Umbilical cord (tissue), 2 donors: ENCODE measurements around the gene IKBKE. TPM values are rescaled to one million over a fixed set of nuclear protein-coding genes. Genes with fewer than 3 reads are reported as not detected.

Experiments used
- DNase-seq: peaks from one replicate; pipeline ENCODE4 v3.0.0-alpha.2; 2015; ENCODE audit warnings: low spot score
- total RNA-seq: library from RNA; depleted of rRNA; stranded (reverse); fragments of >200 nt; gene quantifications from one replicate; pipeline ENCODE4 v1.2.3, GENCODE V29; 2014; ENCODE audit warnings: low replicate concordance; ENCODE audit not compliant: insufficient read depth

IKBKE gene
- total RNA-seq, 1 donor from 2014 or later, result 4.3 TPM

DNA sequence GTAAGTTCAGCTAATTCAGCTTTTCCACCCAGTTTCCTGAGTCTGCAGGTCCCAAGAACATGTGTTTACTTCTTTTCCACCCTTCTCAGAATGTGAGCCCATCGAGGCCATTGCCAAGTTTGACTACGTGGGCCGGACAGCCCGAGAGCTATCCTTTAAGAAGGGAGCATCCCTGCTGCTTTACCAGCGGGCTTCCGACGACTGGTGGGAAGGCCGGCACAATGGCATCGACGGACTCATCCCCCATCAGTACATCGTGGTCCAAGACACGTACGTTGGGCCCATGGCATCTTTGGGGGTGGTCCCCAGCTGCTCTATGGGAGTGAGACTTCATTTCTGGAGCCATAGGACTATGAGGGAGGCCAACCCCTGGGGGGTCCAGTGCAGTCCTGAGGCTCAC, 17.2 kb upstream of the IKBKE start:
- no peak for DNase-seq

DNA sequence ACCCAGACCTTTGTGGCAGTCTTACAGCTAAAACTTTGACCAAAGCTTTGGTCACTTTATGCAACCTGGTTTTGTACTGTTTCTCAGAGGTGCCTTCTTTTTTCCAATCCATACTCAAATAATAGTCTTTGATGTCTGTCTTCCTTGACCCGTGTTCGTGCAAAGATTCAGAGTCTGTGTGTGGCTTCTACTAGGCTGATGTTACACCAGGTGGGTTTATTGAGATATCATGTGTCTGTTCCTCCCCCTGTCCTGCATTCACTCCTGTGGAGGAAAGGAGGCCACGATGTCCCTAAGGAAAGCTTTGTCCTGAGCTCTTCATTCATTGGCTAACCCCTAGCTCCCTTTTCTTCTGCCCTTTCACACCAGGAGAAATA, 15.0 kb upstream of the IKBKE start:
- DNase-seq, result no peak

DNA sequence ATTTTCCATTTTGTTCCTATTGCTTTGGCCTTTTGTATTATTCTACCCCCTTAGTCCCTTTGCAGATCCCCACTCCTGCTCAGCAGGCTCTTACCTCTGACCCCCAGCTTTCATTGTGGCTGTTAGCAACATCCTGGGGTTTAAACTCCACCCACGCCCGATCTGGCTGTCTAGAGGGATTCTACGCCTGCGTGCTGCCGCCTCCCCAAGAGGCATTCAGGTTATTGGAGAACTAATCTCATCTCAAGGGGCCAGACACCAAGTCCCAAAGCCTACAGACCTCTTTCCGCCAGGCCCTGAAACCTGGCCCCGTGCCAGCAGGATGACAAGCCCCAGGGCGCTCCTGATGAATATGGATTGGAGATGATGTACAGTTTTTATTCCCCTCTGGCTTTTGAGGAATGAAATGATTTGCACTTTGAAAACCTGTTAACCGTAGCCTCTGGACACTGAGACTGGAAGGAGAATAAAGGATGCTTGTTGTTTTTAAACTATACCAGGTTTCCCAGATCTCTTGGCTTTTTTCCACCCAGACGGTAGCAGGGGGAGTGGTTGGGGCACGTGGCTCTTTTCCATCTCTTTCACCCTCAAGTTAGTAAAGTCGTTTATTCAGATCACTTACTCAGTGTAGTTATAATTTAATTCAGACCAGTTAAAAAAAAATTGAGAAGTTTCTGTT, 14.5 kb upstream of the IKBKE start:
- peak; percentile 74 for DNase-seq

DNA sequence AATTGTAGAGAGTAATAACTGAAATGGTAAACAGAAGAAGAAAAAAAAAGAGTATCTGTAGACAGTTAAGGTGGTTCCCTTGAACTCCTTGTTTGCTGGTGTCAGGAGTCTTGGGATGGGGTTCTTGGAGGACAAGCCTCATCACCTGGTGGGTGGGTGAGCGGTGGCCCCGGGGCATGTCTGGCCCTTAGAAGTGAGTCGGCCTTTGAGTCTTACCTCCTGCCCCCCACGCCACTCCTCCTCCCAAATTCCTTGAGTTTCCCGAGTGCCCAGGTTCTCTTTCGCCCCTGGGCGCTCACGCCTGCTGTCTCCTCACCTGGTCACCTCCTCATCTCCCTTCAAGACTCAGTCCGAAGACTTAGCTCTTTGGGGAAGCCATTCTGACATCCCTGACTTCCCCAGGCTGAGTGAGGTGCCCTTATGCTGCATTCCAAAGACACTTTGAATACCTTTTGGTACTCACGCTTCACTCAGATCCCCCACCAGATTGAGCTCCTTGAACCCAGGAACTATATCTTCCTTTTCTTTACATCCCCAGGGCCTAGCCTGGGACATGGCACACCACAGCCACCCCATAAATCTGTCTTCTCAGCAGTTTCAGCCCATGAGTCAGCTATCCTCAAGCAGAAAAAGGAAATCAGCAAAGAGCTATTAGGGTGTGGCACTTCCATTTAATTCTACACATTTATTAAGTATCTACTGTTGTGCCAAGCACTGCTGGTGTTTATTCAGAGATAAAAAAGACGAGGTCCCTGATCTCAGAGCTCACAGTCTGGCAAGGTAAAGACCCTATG, 13.5 kb upstream of the IKBKE start:
- peak; percentile 67 for DNase-seq

DNA sequence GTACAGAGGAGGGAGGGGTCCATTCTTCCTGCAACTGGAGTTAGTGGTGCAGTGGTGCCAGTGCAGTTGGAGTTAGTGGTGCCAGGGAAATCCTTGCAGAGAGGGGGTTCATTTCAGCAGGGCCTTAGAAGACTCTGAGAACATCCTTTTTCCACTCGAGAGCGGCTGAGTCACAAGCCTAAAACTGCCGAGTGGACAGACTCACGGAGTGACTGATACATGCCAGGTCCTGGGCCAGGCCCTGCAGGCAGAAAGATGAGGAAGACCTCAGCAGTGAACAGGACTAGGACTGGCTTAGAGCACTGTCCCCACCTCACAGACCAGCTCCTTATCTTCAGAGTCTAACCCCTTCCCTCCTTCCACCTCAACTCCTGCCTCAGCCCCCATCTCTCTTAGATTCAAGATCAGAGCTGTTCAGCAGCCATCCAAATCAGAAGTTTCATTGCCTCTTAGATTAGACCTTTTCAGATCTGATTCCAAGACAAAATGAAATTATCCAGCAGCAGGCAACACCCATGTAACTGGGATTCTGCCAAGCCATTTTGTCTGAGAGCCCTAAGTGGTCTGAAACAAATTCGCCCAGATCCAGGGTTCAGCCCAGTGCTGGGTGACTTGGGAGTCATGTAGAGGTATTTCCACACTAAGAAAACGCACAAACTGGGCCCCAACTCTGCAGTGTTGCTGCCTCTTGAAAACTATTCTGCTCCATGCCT, 12.7 kb upstream of the IKBKE start:
- DNase-seq, result peak; percentile 91

DNA sequence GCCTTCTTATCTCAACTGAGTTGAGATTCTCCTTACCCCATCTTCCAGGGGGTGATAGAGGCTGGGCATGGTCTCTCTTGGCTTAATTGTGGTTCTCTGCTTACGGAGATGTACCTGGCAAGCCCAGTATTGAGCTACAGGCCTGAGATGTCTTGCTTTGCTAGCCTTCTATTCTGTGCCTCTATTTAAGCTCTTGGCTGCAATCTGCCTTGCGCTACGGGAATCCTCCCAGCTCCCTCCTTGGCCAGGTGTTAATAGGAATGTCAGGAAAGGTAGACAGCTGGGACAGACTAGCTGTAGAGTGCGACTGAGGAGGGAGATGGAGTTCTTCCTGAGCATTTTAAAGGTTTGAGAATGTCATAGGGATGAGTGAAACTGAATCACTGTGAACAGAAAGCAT, 10.6 kb upstream of the IKBKE start:
- no peak for DNase-seq

DNA sequence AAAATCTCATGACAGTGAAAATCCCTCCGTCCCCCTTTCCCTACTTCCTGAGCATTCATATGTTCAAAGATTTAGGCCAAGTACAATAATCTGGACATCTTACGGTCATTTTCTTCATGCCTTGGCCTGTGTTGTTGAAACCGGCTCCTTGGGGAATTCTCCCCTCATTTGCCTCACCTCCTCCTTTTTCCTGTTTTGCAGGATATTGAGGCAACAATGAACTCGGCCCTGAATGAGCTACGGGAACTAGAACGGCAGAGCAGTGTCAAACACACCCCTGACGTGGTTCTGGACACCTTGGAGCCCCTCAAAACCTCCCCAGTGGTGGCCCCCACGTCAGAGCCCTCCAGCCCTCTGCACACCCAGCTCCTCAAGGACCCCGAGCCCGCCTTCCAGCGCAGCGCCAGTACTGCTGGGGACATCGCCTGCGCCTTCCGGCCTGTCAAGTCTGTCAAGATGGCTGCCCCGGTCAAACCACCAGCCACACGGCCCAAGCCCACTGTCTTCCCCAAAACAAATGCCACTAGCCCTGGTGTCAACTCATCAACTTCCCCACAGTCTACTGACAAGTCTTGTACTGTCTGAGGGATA, 9.3 kb upstream of the IKBKE start:
- no peak for DNase-seq

DNA sequence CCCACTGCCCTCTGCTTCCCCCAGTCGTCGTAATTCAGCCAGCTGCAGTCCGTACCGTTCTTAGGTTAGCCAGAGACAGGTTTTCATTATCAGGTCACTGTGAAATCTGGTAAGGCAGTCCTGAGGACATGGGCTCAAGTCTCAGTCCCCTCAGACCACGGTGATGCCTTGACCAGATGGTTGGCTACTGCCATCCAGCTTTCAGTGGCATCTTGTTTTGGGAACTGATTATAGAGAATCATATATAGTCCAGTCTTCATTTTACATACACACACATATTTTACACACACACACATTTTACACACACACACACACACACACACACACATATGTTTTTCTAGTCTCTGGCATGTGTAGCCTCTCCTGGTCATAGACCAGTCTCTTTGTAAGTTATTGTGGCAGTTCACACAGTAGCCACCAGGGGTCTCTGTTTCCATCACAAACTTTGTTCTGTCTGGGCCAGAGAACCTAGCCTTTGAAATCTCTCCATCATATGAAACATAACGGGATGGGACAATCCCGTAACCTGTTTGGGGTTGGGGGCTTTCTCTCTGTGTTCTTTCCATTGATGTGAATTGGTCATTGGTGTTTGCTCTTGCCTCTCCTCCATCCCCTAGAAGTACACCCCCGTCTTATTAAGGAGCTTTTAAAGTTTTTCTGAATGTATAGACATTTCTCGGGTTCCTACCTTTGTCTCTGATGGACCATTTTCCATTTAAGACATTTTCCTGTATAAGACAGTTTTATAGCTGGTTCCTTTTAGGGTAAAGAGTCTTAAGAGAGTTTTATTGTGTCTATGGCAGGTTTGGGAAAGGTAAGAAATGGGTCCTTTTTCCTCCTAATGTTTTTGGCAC, 8.4 kb upstream of the IKBKE start:
- peak; percentile 84 for DNase-seq

DNA sequence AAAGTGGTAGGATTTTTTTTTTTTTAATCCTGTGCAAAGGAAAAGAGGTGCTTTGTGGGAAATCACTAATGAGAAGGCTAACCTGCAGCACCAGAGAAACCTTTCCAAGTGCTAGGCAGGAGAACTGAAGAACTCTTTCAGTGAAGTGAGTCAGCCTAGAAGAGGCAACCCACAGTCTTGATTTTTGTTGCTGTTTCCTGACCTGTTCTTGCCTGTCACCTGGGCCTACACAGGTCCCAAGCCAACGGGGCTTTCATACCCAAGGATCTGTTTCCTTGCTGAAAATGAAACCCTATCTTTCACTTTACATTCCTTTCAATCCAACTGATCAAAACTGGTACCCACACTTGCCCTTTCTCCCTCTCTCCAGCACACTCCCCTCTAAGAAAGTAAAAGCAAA, 7.1 kb upstream of the IKBKE start:
- no peak for DNase-seq

DNA sequence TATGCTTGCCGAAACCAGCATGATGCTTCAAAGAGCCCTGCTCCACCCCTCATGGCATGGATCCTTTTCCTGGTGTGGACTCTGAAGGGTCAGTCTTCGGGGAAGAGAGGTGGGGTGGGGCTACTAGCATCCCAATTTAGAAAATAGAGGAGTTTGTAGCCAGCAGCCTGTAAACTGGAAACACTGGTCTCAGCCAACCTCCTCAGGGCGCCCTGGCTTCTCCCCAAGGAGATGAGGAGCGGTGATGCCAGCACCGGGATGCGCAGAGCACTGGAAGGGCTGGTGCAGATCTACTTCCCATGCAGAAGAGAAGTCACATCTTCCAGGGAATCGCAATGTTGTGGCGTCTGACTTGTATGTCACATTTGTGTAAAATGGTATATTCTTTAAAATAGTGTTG, 6.4 kb upstream of the IKBKE start:
- no peak for DNase-seq

DNA sequence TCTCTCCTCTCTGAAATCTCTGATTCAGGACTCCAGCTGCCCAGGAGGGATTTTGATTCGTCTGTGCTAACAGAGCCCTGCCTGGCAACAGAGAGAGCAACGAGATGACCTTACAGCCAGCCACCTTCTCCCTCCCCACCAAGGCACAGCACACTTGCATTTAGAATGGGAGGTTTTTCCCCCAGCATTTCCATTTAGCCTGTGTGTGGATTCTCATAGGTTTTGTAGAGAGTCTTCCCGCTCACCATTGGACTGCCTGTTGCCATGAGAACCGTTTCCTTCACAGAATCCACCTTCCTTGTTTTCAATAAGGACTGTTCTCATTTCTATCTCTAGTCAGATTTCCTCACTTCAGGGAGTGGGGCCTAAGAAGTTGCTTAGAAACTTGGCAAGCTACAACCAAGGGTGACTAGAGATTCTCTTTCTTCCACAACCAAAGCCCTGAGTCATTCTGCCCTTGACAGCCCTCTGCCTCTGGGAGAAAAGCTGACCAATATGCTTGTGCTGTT, 5.8 kb upstream of the IKBKE start:
- peak; percentile 91 for DNase-seq

DNA sequence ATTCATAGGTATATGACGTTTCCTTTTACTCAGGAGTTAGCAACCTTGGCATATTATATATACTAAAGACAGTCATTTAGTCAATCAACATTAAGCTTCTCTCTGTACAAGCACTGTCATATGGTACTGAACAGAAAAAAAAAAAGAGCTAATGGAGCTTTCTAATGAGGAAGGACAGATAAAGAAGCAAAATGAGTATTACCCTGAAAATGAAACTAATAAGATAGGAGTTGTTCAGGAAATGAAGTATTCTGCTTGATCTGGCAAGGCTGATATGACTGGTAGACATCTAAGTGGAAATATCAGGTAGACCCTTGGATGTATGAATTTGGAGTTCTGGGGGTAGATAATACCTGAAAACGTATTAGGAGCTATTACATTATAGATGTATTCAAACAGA, 4.3 kb upstream of the IKBKE start:
- no peak for DNase-seq

DNA sequence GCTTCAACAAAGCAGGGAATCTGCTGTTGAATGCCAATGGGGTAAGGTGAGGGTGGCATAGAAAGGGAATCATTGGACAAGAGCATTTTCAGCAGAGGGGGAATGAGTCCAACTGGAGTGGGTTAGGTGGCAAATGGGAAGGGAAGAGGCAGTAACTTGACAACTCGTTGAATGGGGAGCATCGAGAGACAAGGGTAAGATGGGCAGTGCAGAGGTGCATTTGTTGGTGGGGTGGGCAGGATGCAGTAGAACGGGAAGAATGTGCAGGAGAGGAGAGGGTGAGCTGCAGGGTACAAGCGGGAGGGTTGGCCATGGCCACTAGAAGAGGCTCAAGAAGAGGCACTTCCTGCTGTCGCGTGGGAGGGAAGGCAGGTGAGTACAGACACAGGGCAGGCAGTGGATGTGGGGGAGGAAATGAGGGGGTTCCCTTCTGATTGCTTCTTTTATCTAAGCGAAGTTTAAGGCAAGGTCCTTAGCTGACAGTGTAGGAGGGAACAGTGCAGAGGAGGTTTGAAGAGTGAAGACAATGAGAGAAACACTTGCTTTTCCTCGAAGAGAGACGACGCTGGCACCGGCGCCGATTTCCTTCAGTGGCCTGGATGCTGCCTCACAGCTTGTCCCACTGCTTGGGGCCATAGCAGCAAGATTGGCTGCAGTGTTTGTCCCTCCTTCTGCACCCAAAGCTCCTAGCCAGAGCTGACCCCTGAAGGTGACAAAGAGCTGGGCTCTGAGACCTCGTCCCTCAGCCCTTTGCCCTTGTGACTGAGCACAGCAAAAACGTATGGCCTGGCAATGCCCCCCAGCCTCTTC, 3.2 kb upstream of the IKBKE start:
- no peak for DNase-seq

DNA sequence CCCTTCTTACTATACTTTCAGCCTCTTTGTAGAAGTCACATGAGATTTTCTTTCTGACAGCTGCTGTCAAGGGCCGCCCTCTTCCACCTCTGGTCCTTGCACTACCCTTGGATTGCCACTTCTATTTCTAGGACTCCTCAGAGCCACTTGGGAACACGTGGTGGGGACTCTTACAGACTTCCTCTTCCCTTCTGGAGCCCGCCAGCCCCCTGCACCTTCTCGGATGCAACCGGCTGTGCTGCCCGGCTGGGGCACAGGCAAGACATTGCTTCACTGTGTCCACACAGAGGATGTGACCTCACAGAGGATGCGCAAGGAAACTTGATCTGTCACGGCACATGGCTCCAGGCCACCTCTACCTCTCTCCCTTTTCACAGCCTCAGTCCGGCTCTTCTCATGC, 2.4 kb upstream of the IKBKE start:
- peak; percentile 42 for DNase-seq

DNA sequence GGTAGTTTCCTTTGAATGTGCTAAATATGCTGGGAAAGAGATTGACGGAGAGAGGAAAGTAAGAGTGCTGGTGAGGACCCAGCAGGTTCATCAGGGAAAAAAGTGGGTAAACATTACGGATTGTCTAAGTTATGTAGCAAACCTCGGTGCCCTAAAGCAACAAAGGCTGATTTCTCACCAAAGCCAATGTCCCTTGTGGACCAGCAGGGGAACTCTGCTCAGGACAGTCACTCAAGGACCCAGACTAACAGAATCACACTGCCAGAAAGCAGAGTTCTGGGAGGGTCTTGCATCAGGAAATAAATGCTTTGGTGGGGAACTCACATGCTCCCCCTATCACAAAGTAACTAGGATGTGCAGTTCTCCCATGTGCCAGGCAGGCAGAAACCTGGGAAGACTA, 1.7 kb upstream of the IKBKE start:
- DNase-seq, result no peak

DNA sequence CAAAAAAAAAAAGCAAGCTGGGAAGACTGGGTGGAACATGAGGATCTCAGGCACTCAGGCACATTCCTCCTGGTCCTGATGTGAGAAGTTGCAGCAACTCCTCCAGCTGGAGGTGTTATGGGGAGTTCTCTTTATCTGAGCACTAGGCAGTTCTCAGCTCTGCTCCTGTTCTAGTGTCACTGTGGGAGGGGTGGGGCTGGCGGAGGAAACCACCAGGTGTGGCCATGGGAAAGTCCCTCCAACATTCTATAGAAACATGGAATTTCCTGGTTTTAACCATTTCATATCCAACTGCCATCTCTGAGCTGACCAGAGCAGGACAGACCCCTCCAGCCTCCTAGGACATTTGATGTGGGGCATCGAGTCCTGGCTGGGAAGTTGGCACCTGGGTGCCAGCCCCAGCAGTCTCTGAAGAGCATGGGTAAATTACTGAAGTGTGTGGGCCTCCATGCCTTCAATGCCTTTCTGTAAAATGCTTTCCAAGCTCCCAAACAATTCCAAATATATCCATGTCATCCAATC, 804 bp upstream of the IKBKE start:
- DNase-seq, result no peak

DNA sequence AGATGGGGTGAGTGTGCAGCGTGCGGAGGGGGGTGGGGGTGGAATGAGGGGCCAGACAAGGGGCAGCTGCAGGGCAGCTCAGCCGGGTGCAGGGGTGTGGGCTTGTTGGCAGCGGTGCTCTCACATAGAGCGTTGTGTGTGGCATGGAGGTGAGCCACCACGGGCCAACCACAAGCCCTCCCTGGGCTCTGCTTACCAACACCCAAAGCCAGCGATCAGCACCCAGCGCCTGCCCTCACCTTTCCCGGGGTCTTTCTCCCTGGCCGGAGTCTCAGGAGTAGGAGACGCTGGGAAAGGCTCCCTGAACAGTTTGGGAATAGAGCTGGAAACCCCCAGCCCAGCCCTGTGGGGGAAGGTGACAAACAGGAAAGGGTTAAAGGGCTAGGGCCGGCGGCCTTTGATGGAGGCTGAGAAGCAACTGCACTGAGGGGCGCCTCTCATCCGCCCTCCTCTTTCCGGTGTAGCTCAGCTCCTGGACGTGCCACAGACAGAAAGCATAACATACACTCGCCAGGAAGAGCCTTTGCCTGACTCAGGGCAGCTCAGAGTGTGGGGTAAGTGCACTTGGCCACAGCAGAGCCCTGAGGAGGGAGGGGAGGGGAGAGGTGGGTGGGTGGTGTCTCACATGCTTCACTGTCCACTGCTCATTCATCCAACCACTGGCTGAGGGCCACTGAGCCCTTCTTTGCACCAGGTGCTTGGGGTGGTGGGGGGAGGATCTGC, 577 bp downstream of the IKBKE start:
- DNase-seq, result peak; percentile 68

DNA sequence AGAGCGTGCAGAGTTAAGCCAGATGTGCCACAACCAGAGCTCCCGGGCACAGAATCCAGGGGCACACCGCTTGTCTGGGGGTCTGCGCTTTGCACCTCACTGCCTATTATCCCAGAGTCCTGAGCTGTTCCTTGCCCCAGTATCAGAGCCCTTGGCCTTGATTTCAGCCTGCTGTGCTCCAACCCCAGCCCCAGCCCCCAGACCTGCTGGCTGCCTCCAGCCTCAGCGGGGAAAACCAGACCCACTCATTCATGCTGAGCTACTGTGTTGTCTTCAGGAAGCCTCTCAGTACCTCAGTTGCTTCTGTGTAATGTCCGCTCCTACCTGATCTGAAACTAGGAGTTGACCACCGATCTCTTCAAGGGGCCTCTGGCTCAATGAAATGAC, 1.1 kb downstream of the IKBKE start:
- no peak for DNase-seq

DNA sequence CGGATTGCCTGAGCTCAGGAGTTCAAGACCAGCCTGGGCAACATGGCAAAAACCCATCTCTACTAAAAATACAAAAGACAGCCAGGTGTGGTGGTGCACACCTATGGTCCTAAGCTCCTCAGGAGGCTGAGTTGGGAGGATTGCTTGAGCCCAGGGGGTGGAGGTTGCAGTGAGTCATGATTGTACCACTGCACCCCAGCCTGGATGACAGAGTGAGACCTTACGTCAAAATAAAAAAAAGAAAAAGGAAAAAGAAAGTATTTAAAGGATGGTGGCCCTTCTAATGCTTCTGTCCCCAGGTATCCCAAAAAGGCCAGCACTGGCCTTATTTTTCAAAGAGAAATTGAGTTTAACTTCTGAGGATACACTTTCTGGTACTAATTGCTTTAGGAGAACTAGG, 1.7 kb downstream of the IKBKE start:
- no peak for DNase-seq
